PC-9 (cell line): ENCODE measurements around the gene PARS2. TPM values are rescaled to one million over a fixed set of nuclear protein-coding genes. Genes with fewer than 3 reads are reported as not detected.

Experiments used
- BruUV-seq: library from RNA; stranded (reverse); fragments of 400-500 nt; replicated peaks from 2 replicates; lab custom pipeline; 2021; lab: Mats Ljungman, UMichigan
- CTCF ChIA-PET: fragments of 300-600 bp; sonication (Branson Sonifier 250); formaldehyde crosslinking; loops from one replicate; lab custom pipeline; 2022; ENCODE audit warnings: antibody characterized with exemption; lab: Charles Lee
- POLR2A ChIA-PET: fragments of 300-600 bp; sonication (Branson Sonifier 250); formaldehyde crosslinking; loops from one replicate; lab custom pipeline; 2022; ENCODE audit warnings: antibody characterized with exemption; ENCODE audit not compliant: unreplicated experiment; lab: Charles Lee
- DNase-seq, 2 experiments: peaks; one replicate each; pipeline versions ENCODE4 v3.0.0 to v3.0.0-alpha.2; 2015 to 2022; ENCODE audit warnings: mixed read lengths in 1 of 2
- H2AFZ ChIP-seq: fragments of 200-600 bp; sonication (generic); 2 replicates; pipeline ENCODE4 v1.8.1; 2017; ENCODE audit warnings: antibody characterized with exemption
- H3F3A ChIP-seq: fragments of 200-600 bp; sonication (generic); 2 replicates; pipeline ENCODE4 v1.8.1; 2017; ENCODE audit warnings: antibody characterized with exemption, mild to moderate bottlenecking, low read depth; ENCODE audit not compliant: insufficient read depth
- H3K27ac ChIP-seq: fragments of 200-600 bp; sonication (generic); 2 replicates; pipeline ENCODE4 v1.6.1; 2016; ENCODE audit warnings: mixed run types
- H3K27me3 ChIP-seq: fragments of 200-600 bp; sonication (generic); 2 replicates; pipeline ENCODE4 v1.6.1; 2016; ENCODE audit warnings: low read depth, mixed run types; ENCODE audit not compliant: insufficient read depth
- H3K36me3 ChIP-seq: fragments of 200-600 bp; sonication (generic); 2 replicates; pipeline ENCODE4 v1.6.1; 2016; ENCODE audit warnings: low read depth, mixed run types
- H3K4me1 ChIP-seq: fragments of 200-600 bp; sonication (generic); replicated peaks from 2 replicates; pipeline ENCODE4 v1.6.1; 2016; ENCODE audit warnings: mixed run types; ENCODE audit not compliant: insufficient read depth
- H3K4me2 ChIP-seq: fragments of 200-600 bp; sonication (generic); 2 replicates; pipeline ENCODE4 v1.6.1; 2017; ENCODE audit warnings: mixed run types
- H3K4me3 ChIP-seq: fragments of 200-600 bp; sonication (generic); 2 replicates; pipeline ENCODE4 v1.6.1; 2016; ENCODE audit warnings: mixed run types
- H3K79me2 ChIP-seq: fragments of 200-600 bp; sonication (generic); 2 replicates; pipeline ENCODE4 v1.6.1; 2017; ENCODE audit warnings: low read depth, mixed run types
- H3K9me2 ChIP-seq: fragments of 200-600 bp; sonication (generic); 2 replicates; pipeline ENCODE4 v1.8.1; 2017; ENCODE audit warnings: mild to moderate bottlenecking; ENCODE audit not compliant: insufficient read depth
- H3K9me3 ChIP-seq: fragments of 200-600 bp; sonication (generic); 2 replicates; pipeline ENCODE4 v1.8.1; 2016; ENCODE audit warnings: low read depth; ENCODE audit not compliant: insufficient read depth
- H4K20me1 ChIP-seq: fragments of 200-600 bp; sonication (generic); 2 replicates; pipeline ENCODE4 v1.8.1; 2017; ENCODE audit not compliant: insufficient read depth
- EZH2 ChIP-seq: fragments of 200-600 bp; sonication (generic); IDR thresholded peaks from 2 replicates; pipeline ENCODE4 v1.8.0; 2017; ENCODE audit warnings: antibody characterized with exemption, low read depth
- intact Hi-C: fragments of 100-400 bp; cut with micrococcal nuclease; formaldehyde crosslinking; loops from one replicate; pipeline ENCODE4 v1.10.0; 2022; ENCODE audit not compliant: unreplicated experiment
- total RNA-seq: library from RNA; stranded (reverse); gene quantifications from 2 replicates; pipeline ENCODE4 v1.2.3, GENCODE V29; 2021
- TF ChIP-seq, protein P1 (sequence below): fragments of 200-600 bp; sonication (generic); conservative IDR thresholded peaks from 2 replicates; pipeline ENCODE4 v1.6.1; 2017; ENCODE audit warnings: mixed run types, antibody characterized with exemption, mild to moderate bottlenecking, moderate library complexity

PARS2 gene
- total RNA-seq, 1 experiment from 2014 or later: 13.4 TPM

DNA sequence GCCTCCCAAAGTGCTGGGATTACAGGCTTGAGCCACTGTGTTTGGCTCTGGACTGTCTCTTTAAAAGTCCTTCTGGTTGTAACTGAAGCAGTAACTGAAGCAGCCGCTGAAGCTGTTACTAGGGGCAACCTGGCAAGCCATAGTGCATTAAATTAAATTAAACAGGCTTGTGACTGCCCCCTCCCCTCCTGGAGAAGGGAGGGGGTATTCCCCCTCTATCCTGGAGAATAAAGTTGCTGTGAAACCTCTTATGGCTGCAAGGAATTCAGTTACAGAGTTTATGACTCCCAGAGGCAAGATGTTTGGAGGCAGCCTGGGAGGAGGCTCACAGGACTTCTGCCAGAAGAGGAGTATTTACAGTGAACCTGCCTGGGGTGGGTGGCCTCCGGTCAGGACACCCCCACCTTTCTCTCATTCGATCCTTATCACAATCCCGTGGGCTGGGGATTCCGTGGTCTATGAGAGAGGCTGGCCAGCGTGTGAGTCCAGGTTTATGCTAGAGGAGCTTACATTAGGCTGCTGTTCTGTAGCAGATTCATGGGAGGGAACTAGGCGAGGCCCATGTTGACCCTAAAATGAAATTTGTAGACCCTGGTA lies 28.5 kb upstream of the PARS2 start:
- H3K36me3 ChIP-seq: peaks cover 22% of the 10 kb centered on the region
- no peak for DNase-seq
- intact Hi-C loops: no loop called here
- ChIA-PET CTCF (no interaction called here), POLR2A (interaction anchor here (0.6 kb wide), 1 partner anchor 714 kb away, joined by 5 read pairs; no protein-coding TSS in a partner anchor)
- no peak overlapping the region for H3K27ac ChIP-seq
- no peaks in the 10 kb centered on the region for H3K27me3 ChIP-seq
- BruUV-seq: no TSS peak
- H3K4me2 ChIP-seq: no peak overlapping the region
- H4K20me1 ChIP-seq: no peaks in the 10 kb centered on the region
- H2AFZ ChIP-seq: no peak overlapping the region
- no peak for TF ChIP-seq EZH2
- TF ChIP-seq, protein P1, sequence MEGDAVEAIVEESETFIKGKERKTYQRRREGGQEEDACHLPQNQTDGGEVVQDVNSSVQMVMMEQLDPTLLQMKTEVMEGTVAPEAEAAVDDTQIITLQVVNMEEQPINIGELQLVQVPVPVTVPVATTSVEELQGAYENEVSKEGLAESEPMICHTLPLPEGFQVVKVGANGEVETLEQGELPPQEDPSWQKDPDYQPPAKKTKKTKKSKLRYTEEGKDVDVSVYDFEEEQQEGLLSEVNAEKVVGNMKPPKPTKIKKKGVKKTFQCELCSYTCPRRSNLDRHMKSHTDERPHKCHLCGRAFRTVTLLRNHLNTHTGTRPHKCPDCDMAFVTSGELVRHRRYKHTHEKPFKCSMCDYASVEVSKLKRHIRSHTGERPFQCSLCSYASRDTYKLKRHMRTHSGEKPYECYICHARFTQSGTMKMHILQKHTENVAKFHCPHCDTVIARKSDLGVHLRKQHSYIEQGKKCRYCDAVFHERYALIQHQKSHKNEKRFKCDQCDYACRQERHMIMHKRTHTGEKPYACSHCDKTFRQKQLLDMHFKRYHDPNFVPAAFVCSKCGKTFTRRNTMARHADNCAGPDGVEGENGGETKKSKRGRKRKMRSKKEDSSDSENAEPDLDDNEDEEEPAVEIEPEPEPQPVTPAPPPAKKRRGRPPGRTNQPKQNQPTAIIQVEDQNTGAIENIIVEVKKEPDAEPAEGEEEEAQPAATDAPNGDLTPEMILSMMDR: no peak
- no peaks in the 10 kb centered on the region for H3K9me2 ChIP-seq
- H3F3A ChIP-seq: peaks cover 39% of the 10 kb centered on the region
- H3K79me2 ChIP-seq: peaks cover 46% of the 10 kb centered on the region
- peaks cover 9% of the 10 kb centered on the region; the same call in 1 of the 2 replicates for H3K9me3 ChIP-seq
- H3K4me3 ChIP-seq: no peak overlapping the region
- H3K4me1 ChIP-seq: peaks cover 40% of the 10 kb centered on the region

DNA sequence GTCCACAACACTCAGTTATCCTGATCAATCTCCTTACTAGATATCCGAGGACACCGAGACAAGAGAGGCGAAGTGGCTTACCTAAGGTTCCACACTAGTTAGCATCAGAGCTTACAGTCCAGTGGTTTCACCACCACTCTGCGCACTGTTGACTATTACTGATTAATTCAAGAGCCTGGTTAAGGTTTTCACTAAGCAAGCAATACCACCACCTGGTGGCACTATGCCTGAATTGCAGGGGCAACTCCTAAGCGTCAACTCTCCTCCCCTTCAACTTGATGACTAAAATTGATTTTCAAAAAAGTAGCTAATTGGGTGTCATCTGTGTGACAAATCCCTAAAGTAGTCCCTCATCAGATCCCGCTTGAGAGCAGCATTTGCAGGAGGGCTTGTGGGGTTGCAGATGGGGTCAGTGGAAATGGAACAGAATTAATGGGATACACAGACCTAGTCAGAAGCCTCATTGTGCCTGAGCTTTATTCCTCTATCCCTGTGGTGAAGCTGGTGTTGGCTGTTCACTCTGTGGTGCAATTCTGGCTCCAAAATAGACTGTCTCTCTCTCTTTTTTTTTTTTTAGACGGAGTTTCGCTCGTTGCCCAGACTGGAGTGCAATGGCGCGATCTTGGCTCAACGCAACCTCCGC lies 27.7 kb upstream of the PARS2 start:
- no TSS peak for BruUV-seq
- H3K79me2 ChIP-seq: peaks cover 40% of the 10 kb centered on the region
- no peaks in the 10 kb centered on the region for H4K20me1 ChIP-seq
- CTCF ChIA-PET: interaction anchor here (0.5 kb wide), 2 partner anchors 198 to 303 kb away, joined by 4 read pairs; no protein-coding TSS in a partner anchor
- no peak overlapping the region for H3K4me2 ChIP-seq
- TF ChIP-seq, protein P1: peak; percentile 72
- no peak for TF ChIP-seq EZH2
- no peak overlapping the region for H3K27ac ChIP-seq
- POLR2A ChIA-PET: interaction anchor here (0.5 kb wide), 1 partner anchor 93 kb away, joined by 3 read pairs; no protein-coding TSS in a partner anchor
- H3F3A ChIP-seq: peaks cover 36% of the 10 kb centered on the region
- DNase-seq: no peak
- H3K9me3 ChIP-seq: peaks cover 9% of the 10 kb centered on the region; the same call in 1 of the 2 replicates
- no peaks in the 10 kb centered on the region for H3K27me3 ChIP-seq
- H2AFZ ChIP-seq: no peak overlapping the region
- no peak overlapping the region for H3K4me3 ChIP-seq
- no peaks in the 10 kb centered on the region for H3K9me2 ChIP-seq
- H3K36me3 ChIP-seq: peaks cover 23% of the 10 kb centered on the region
- H3K4me1 ChIP-seq: peaks cover 36% of the 10 kb centered on the region
- intact Hi-C loops: no loop called here

DNA sequence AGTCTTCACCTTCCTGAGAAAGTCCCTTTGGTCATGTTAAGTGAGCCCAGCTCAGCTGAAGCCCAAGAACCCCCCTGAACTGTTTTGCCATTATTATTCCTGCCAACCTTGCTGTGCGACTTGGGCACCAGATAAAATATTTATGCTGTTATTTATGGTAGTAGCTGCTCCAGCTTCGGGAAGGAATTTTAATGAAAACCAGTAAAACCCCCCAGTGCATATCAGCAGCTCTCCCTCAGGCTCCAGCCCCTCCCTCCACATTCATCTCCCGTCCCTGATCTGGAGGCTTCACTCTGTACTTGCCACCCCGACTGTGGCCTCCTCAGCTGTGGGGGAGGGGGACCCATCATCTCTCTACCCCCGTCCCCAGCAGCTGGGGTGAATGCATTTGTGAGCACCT lies 24.1 kb upstream of the PARS2 start:
- peaks cover under 1% of the 10 kb centered on the region; the same call in 1 of the 2 replicates for H3K4me1 ChIP-seq
- POLR2A ChIA-PET: interaction anchor here (0.7 kb wide), 1 partner anchor 222 kb away, joined by 4 read pairs; no protein-coding TSS in a partner anchor
- H3K9me3 ChIP-seq: peaks cover 9% of the 10 kb centered on the region; the same call in 1 of the 2 replicates
- intact Hi-C loops: no loop called here
- no peak overlapping the region for H3K4me2 ChIP-seq
- peaks cover 27% of the 10 kb centered on the region for H3K36me3 ChIP-seq
- no peaks in the 10 kb centered on the region for H4K20me1 ChIP-seq
- no peaks in the 10 kb centered on the region for H3K9me2 ChIP-seq
- CTCF ChIA-PET: no interaction called here
- no peak for DNase-seq
- no TSS peak for BruUV-seq
- peaks cover 22% of the 10 kb centered on the region for H3K79me2 ChIP-seq
- peaks cover 5% of the 10 kb centered on the region for H3F3A ChIP-seq
- H3K27me3 ChIP-seq: no peaks in the 10 kb centered on the region
- H3K27ac ChIP-seq: no peak overlapping the region
- no peak overlapping the region for H3K4me3 ChIP-seq
- TF ChIP-seq, protein P1: no peak
- TF ChIP-seq EZH2: no peak
- H2AFZ ChIP-seq: no peak overlapping the region
